ENCODE measurements around the gene PPP1R11.
"Not testable (repeated sequence)": the region's sequence is repeated elsewhere in the genome, so short reads cannot be mapped to it uniquely, and the experiment has no call there.

Gene PPP1R11, protein sequence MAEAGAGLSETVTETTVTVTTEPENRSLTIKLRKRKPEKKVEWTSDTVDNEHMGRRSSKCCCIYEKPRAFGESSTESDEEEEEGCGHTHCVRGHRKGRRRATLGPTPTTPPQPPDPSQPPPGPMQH

DNA sequence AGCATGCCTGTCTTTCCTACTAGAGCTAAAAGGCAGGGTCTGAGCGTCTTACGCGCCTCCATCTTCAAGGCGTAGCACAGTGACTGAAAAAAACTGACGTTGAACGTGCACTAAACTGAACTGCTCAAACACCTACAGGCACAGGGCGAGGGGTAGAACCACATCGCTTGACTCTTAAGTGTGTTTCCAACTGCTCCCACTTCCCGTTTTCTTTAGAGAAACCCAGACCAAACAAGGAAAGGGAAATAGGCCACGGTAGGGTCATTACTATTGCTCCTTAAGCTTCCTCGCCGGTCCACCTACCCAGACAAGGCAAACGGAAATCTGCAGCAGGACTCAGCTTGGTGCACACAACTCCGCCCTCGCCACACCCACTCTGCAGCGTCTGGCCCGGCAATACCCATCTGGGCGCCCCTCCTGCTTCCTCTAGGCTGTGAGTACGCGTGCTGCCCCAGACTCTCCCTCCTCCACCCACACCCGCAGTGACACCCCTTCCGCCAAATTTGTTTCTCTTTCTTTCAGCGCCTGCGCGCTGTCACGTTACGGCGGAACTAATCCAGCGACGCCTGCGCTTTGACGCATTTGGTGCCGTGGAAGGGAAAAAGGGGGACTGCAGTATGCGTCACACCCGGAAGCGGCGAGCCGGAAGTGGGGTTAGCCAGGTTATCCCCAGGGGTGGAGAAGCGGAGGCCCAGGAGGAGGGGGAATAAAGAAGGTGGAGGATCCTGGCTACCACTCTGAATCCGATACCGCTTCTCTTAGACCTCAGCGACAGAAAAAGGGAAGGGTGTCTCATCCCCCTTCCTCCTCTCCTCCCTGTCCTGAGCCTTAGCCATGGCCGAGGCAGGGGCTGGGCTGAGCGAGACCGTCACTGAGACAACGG is at the start of gene PPP1R11:
Gene PPP1R11 (plus strand): TSS at position 622 of the 883 bp plus-strand sequence. CDS start 213 bp downstream, at position 835.
- peak; percentile 78 for DNase-seq

DNA sequence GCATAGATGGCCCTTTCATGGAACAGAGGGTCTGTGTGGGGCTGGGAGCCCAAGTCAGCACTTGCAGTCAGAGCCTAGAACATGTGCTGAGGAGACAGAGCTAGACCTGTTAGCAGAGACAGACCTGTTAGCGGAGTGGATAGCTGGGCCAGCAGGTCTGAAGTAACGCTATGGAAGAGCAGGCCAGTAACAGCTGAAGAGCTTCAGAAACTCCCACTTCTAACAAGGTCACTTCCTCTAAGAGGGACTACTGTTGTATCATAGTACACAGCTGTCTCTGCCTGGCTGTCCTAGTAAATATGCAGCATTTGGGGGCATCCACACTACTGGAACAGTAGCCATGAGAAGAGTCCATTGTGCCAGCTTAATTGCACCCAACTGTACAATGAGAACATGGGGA is 47.2 kb upstream of the PPP1R11 start:
- DNase-seq, result no peak

DNA sequence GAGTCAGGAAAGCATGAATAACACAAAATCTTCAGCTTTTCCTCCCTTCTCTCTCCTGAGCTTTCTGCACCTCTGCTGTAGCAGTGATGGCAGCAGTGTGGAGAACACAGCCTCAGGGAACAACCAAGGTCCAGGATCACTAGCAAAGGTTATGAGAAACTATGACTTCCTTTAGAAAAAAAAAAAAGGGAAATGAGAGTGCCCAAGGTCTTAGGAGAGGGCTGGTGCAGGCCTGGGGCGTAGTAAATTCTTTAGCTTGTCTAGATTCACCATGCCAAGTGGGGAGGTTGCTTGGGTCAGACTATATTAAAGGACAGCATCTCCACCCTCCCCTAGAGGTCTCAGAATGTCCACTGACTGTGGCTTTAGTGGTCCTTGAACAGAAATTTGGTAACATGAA is 46.4 kb upstream of the PPP1R11 start:
- DNase-seq, result no peak

DNA sequence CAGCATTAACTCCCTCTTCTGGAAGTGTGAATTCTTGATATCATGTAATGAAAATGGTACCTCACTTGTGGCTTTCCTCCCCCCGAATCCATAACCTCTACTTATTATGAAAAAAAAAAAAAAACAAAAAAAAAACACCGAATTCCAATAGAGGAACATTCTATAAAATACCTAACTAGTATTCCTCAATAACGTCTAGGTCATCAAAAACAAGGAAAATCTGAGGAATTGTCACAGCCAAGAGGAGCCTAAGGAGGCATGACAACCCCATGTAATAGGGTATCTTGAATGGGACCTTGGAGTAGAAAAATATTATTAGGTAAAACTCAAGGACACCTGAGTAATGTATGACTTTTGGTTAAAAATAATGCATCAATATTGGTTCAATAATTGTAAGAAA is 44.8 kb upstream of the PPP1R11 start:
- DNase-seq, result no peak

DNA sequence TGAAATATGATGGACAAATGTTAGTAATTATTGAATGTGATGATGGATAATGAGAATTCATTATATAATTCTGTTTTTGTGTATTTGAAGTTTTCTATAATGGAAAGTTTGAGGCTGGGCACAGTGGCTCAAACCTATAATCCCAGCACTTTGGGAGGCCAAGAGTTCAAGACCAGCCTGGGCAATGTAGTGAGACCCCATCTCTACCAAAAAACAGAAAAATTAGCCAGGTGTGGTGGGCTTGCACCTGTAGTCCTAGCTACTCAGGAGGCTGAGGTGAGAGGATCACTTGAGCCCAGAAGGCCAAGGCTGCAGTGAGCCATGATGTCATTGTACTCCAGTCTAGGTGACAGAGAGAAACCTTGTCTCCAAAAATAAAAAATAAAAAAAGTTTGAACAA is 44.3 kb upstream of the PPP1R11 start:
- not testable (repeated sequence) for DNase-seq

DNA sequence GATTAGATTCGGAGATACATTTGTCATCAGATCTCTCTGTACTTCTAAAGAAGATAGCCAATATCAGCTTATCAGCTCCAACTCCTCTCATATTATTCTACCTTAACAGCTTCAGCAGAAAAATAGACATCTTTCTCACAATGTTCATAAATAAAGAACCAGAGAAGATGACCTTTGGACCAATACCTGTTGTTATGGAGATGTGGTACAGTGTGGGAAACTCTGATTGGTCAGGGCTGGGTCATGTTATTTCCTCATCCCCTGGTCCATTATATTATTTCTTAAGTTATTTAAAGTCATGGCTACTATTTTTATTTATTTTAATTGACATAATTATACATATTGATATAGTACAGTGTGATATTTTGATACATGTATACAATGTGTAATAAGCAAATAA is 41.8 kb upstream of the PPP1R11 start:
- DNase-seq, result no peak

DNA sequence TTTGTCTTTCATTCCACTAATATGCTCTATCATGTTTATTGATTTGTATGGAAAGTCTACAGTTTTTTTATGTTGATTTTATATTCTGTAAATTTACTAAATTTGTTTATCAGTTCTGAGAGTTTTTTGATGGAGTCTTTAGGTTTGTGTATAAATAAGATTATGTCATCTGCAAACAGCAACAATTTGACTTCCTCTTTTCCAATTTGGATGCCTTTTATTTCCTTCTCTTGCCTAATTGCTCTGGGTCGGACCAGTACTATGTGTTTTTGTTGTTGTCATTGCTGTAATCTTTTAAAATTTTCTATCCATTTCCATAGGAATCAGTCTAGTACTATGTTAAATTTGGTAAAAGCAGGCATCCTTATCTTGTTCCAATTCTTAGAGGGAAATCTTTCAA is 37.4 kb upstream of the PPP1R11 start:
- no peak for DNase-seq

DNA sequence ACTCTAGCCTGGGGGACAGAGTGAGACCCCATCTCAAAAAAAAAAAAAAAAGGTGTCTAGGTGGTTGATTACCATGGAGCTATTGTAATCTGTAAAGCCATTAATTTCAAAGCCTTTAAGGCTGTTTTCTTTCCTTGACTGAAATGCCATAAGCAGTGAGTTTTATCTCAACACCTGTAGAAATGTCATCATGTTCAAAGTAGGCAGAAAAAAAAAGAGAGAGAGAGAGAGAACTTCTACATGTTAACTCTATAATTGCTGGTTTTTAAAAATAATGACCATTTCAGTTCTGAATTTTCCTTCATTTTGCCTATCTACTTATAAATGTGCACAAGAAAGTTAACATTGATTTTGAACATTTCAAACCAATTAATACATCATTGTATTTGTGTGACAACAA is 35.6 kb upstream of the PPP1R11 start:
- DNase-seq, result no peak

DNA sequence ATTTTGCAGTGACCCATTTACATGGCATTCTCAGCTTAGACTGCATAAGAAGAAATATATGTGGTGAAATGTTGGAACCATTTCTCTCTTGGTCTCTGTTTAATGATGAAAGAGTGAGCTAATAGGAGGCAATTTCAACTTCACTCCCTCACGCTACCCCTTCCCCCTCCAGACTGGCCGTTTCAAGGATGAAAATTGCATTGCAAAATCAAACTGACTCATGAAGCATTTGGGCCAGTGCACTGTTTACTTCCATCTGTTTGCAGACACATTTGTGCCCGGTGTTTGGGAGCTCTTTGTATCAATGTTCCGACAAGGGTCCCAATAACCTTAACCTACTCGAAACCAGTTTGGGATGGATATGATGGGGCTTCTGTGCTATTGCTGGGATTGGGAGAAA is 33.6 kb upstream of the PPP1R11 start:
- not testable (repeated sequence) for DNase-seq

DNA sequence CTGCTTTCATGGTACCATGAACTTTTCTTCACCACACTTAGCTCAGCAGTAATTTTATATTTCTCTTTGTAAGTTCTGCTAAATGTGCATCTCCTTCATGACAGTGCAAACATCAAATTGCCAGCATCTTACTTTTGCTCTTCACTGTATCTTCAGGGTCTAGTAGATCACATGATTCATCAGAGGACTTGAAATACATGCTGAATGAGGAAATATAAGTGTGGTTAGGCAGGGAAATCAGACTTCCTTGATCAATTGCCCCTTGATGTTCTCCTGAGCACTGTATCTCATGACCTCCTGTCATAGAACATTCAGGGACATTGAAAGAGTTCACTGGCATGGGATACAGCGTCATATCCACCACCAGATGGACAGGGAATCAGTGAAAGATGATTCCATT is 31.2 kb upstream of the PPP1R11 start:
- no peak for DNase-seq

DNA sequence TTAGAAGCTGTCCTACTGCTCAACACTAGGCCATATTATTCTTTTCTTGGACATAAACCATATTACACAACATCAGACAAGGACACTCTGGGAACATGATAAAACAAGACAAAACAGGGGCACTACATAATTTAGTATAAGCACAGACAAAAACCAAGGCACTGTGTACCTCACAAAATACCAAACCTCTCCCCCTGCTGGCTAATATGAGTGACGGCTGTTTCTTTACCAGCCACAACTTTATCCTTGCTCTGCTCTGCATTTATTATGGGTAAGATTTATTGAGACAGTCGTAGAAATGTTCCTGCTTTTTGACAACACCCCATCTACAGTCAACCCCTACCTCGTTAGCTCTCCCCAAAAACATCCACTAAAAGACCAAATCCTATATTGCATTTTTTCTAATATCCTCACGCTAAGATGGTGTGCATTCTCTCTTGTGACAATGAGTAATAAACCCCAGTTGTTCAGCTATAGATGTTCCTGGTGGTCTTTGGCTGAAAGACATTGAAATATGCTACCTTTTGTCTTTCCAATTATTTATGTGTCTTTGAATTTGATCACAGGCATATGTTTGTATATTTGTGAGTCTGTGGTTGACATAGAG is 29.7 kb upstream of the PPP1R11 start:
- no peak for DNase-seq

DNA sequence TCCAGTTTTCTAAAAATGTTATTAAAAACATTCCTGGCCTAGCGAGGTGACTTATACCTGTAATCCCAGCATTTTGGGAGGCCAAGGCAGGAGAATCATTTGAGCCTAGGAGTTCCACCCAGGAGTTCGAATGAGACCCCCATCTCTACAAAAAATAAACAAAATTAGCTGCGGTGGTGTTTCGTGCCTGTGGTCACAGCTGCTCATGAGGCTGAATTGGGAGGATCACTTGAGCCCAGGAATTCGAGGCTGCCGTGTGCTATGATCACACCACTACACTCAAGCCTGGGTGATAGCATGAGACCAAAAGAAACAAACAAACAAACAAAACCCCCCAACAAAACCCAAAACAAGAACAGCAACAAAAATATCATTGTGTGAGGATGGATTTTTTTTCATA is 25.8 kb upstream of the PPP1R11 start:
- no peak for DNase-seq

DNA sequence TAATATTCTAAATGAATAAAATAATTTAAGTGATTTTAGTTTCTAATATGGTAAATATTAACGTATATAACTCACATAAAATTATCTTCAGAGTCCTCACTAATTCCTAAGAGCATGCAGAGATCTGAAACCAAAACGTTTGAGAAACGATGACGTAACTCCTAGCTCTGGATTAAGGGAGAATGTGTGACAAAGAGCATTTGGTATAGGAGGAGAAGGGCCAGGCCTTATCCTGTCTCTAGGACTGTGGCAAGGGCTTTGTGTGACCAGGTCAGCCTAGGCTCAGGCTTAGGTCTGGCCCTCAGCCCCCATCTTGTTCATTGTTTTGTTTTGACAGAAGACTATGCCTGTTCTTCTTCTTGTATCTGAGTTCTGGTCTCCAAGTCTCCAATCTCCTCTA is 25.2 kb upstream of the PPP1R11 start:
- DNase-seq, result no peak

DNA sequence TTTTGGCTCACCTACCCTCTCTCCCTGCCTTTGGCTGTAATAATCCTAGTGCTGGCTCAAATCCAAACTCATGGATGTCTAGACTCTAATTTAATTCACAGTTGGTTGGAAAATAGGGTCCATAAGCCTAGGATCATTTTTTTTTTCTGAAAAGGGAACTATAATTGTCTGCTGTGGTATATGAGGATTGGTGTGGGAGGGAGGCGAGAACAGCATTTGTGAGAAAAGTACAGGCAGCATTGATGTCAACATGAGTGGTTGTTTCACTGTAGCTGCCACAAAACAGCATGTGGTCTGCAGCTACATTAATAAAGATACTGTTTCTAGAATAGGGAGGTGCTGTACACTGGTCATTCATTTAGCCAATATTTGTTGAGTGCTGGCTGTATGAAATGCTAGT is 24.5 kb upstream of the PPP1R11 start:
- DNase-seq, result no peak

DNA sequence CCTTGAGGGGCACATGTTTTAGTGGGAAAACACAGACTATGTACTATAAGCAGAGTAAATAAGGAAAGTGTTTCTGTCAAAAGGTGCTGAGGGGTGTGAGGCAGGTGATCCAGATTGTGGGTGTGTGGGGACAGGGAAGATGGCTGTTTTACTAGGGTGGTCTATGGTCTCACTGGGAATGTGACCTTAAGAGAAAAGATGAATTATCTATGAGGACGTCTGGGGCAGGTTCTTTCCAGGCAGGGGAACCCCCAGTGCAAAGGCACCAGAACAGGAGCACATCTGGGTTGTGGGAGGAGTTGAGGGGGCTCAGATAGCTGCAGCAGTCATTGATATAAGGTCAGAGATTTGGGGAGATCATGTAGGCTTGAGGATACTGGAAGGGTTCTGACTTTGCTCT is 24.1 kb upstream of the PPP1R11 start:
- no peak for DNase-seq

DNA sequence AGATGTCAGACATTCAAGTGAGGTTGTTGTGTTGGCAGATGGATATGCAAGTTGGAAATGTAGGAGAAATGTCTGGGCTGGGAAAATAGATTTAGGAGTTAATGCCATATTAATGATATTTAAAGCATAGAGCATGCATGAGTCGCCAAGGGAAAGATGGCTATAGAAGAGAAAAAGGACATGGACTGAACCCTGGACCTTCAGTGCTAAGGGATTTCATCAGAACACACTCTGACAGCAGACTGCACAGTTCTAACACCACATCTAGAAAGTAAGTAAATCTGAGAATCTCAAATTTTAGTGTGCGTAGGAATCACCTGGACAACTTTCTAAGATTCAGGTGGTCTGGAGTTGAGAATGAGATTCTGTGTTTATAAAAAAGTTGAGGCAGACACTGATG is 23.3 kb upstream of the PPP1R11 start:
- no peak for DNase-seq

DNA sequence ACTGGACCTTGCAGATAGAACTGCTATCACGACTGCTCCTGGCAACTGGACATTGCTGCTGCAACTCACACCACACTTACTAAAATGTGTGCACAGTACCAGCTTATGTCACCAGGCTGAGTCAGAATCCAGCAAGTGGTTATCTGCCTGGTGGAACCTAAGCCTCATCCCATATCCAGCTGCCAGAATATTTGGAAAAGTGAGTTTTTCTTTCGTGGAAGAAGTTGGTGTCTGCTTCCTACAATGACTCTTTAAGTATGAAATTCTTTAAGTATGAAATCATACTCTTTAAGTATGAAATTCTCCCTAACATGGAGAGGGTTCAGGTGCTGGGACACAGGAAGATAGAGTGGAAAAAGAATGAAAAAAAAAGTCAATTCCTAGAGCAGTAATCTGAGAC is 22.4 kb upstream of the PPP1R11 start:
- DNase-seq, result no peak

DNA sequence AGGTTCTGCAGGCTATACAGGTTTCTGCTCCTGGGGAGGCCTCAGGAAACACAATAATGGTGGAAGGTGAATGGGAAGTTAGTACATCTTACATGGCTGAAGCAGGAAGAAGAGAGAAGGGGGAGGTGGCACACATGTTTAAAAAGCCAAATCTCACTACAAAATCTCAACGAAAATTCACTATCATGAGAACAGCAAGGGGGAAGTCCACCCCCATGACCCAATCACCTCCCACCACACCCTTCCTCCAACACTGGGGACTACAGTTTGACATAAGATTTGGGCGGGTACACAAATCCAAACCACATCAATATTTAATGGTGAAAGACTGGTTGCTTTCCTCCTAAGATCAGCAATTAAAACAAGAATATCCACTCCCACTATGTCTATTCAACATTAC is 19.8 kb upstream of the PPP1R11 start:
- no peak for DNase-seq

DNA sequence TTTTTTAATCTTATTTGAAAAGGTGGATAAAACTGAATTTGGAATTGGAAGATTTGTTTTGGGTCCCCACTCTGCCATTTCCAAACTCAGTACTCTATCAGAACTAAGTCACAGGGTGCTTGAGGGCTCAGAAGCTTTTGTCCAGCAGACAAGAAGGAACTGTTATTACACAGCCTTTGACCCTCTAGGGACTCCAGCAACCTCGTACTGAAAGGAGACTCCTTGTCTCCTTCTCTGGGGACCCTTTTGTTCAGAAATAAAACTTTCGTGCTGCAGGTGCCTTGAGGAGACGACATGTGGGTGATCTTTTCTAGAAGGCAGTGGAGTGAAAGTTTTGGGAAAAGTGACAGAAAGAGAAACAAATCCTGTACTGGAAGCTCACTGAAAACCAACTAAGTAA is 13.3 kb upstream of the PPP1R11 start:
- no peak for DNase-seq

DNA sequence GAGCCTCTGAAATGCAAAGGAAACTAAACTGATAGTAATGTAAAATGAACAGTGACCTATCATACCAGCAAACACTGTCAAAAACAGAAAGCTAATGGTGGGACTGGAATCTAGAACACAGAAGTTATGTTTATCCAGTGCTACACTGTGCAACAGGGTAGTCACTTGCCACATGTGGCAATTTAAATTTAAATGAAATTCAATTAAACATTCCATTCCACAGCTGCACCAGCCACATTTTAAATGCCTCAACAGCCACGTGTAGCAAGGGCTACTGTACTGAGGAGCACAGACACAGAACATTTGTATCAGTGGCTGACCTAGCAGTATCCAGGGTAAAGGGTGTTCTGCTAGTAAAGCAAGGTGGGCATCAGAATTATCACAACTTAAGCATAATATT is 11.5 kb upstream of the PPP1R11 start:
- no peak for DNase-seq

DNA sequence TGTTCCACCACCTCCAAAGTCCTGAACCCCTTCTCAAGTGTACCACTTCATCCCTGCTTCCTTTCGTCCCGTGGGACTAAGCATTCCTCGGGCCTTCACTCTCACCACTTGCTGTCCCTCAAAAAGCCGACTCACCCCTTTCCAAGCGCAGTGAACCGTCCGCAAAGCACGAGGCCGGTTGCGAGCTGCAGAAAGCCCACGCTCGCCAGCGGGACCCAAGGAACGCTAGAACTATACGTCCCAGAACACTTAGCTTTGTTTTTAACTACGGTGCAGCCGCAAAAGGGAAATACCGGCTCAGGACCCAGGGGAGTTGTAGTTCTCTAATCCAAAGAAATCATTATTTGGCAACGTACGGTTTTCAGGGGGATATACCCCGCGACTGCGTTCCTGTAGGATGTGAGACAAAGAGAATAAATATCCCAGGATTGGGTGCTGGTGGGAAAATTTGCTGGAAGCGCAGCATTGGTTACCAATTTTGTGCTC is 6.3 kb upstream of the PPP1R11 start:
- DNase-seq, result no peak

DNA sequence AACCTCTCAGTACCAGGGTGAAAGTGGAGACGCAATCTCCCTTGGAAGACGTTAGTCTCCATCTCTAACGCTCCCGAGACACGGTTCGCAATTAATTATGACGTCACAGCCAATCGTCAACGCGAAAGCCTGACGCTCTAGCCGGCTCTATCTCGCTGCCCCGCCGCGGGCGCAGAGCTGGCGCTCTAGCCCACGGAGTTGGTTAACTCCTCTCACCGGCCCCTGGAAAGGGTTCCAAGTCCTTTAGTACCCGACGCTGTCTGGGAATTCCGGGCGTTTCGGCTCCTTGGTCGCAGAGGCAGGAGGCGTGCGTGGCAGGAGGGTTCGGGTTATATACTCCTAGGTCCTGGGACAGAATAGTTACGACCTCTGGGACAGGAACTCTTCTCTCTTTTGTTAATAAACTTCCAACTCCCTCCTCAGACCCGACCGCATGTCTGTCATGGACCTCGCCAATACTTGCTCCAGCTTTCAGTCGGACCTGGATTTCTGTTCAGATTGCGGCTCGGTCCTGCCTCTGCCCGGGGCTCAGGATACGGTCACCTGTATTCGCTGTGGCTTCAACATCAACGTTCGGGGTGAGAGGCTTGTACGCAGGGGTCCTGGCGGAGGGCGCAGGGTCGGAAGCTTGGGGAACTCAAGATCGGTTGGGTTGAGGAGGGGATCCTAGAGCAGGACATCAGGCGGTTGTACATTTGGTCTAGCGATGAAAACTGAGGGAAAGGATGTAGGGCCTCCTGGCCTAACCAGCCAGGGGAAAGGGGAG is 5.7 kb upstream of the PPP1R11 start, which contains the start of gene POLR1H:
Gene POLR1H (plus strand): TSS at position 174 of the 766 bp plus-strand sequence. CDS start 260 bp downstream, at position 434.
- peak; percentile 58 for DNase-seq

DNA sequence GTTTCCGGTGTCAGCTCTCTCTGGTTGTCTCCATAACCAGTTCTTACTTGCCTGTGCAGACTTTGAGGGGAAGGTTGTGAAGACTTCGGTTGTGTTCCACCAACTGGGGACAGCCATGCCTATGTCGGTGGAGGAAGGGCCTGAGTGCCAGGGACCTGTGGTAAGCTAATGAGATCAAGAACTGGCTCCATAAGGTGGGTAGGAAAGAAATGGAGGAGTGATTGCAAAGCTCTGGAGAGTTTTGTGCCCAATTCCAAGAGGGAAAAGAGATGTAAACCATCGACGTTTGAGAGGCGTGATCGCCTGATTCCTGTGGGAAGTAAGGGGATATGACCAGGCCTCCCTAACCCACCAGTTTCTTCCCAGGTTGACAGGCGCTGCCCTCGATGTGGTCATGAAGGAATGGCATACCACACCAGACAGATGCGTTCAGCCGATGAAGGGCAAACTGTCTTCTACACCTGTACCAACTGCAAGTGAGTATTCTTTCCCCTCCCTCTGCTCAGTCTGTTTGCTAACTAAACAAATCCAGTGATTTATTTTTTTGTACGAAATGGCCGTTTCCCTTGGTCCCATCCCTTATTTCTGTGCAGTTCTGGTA is 5.0 kb upstream of the PPP1R11 start:
- no peak for DNase-seq
